GM12875 (cell line): Measurements from ENCODE around the gene RASD2.

Source experiments
- H3K4me3 ChIP-seq: one replicate; pipeline ENCODE4 v1.5.1; 2011; ENCODE audit warnings: low read depth, low read length, control low read depth
- TF ChIP-seq, protein P1 (sequence below): IDR thresholded peaks from 2 replicates; pipeline ENCODE4 v1.5.1; 2011; ENCODE audit warnings: low read depth, mild to moderate bottlenecking, control low read depth, inconsistent platforms, low read length, moderate library complexity, borderline replicate concordance; ENCODE audit not compliant: insufficient read depth

Gene RASD2

DNA sequence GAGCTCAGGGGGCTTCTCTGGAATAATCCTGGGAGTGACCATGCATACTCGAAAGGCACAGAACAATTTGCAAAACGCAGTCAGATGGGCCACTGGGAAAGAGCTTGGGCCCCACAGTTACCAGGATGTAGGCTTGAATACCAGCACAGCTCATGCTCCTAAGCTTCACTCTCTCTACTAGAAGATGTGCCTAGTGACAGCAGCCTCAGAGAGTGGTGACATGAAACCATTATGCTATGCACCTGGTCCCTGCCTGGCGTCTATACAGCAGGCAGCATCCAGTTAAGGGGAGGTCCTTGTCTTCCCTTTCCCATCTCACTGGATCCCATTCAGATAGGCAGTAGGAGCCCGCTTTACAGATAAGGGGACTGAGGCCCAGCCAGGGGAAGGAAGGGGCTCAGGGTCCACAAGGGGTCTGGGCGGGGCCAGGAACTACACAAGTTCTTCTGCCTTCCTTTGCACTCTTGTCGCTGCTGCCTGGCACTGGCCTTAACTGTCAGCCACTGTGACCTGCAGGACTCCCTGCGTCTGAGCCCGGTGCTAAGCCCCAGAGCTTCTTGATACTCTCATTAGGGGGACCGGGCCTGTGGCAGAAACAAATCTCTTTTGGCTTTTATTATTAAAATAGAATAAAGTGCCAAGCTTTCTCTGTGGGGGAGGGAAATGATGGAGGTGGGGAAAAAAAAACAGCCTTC, 21.2 kb upstream of the RASD2 start:
- TF ChIP-seq, protein P1, sequence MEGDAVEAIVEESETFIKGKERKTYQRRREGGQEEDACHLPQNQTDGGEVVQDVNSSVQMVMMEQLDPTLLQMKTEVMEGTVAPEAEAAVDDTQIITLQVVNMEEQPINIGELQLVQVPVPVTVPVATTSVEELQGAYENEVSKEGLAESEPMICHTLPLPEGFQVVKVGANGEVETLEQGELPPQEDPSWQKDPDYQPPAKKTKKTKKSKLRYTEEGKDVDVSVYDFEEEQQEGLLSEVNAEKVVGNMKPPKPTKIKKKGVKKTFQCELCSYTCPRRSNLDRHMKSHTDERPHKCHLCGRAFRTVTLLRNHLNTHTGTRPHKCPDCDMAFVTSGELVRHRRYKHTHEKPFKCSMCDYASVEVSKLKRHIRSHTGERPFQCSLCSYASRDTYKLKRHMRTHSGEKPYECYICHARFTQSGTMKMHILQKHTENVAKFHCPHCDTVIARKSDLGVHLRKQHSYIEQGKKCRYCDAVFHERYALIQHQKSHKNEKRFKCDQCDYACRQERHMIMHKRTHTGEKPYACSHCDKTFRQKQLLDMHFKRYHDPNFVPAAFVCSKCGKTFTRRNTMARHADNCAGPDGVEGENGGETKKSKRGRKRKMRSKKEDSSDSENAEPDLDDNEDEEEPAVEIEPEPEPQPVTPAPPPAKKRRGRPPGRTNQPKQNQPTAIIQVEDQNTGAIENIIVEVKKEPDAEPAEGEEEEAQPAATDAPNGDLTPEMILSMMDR = no peak
- H3K4me3 ChIP-seq = no peak overlapping the region

DNA sequence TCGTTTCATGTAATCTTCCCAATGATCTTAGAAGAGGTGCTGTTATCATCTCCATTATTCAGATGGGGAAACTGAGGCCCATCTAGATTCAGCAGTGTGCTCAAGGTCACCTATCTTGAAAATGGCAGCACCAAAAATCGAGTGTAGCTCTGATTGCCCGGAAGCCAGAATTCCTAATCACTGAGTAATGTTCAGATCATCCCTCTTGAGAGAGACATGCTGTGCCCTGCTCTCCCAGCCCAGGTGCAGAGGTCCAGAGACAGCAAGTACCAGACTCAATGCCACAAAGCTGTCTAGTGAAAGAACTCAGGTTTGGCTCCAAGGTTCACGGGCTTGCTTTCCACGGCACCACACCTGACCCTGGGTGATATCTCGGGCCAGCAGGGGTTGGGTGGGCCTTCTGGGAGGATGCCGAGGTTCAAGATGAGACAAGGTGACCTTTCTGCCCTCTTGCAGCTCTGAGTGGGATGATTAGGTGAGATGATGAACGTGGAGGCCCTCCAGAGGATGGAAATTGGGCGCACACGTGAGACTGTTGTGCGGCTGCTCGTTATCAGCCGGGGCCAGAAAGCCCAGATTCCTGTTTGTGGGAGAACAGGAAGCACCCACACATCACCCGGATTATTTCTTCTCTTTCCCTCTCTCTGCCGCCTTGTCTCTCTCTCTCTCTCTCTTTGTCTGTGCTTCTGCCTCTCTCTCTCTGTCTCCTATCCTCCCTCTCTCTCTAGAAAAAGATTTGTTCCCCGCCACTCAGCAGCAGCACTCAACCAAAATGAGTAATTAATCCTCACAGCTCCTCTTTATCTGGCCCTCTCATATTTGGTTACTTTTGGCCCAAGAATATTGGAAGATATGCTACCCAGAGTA, 19.0 kb upstream of the RASD2 start:
- TF ChIP-seq, protein P1 = no peak
- no peak overlapping the region for H3K4me3 ChIP-seq

DNA sequence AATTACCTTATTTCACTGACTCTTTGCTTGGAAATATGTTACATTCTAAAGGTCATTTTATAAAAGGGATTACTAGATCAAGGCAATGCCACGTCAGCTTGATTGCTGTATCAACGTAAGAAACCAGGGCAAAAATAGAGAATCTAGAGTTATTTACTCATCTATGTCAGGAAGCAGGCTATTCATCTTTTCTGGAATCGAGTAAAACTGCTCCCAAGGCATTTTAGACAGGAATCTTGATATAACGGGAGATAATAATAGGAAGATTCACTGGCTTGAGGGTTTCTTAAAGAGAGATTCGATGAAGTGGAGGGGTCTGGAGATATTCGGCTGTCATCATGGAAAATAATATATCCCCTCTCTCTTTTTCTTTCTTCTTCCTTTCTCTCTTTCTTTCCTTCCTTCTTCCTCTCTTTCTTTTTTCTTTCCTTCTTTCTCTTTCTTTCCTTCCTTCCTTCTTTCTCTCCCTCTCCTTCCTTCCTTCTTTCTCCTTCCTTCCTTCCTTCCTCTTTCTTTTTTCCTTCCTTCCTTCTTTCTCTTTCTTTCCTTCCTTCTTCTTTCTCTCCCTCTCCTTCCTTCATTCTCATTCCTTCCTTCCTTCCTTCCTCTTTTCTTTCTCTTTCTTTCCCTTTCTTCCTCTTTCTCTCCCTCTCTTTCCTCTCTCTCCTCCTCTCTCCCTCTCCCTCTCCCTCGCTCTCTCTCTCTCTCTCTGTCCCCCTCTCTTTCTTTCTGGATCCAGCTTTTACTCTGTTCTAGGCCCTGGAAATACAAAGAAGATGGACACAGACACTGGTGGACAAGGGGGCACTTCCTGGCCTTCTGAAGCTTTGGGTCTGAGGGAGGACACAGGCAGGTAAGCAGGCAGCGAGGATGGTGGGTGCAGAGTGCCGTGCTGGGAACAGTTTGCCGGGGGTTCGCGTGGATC, 18.1 kb upstream of the RASD2 start:
- TF ChIP-seq, protein P1 = no peak
- H3K4me3 ChIP-seq = no peak overlapping the region

DNA sequence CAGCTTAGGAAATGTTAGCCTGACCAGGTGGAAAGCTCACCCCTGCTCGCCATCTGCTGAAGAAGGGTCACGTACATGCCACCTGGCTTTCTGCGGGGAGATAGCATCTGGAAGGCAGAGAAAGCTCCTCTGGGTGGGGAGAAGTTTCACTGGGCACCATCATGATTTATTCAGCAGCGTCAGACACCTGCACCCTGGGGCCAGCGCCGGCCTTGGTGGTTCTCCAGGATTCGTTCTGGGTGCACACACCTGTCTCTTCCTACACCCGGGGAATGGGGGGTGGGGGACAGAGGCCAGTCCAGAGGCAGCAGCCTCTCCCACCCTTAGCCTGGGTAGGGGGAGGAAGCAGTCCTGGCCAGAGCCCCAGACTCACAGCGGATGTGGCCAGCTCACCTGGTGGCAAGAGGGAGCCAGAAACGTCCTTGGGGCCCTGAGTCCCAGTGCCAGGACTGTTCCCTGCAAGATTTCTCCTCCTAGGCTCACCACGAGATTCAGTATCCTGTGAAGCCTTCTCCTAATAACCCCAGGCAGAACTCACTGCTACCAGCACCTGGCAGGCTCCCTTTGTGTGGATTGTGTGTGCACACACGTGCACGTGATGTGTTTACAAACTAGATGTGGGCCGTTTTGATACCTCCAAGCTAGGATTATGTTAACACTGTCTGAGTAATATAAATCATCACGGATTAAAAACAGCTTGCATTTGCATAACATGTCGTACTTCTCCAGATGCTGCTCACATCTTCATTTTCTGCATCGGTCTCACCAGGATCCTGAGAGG, 17.3 kb upstream of the RASD2 start:
- H3K4me3 ChIP-seq = no peak overlapping the region
- TF ChIP-seq, protein P1 = no peak

DNA sequence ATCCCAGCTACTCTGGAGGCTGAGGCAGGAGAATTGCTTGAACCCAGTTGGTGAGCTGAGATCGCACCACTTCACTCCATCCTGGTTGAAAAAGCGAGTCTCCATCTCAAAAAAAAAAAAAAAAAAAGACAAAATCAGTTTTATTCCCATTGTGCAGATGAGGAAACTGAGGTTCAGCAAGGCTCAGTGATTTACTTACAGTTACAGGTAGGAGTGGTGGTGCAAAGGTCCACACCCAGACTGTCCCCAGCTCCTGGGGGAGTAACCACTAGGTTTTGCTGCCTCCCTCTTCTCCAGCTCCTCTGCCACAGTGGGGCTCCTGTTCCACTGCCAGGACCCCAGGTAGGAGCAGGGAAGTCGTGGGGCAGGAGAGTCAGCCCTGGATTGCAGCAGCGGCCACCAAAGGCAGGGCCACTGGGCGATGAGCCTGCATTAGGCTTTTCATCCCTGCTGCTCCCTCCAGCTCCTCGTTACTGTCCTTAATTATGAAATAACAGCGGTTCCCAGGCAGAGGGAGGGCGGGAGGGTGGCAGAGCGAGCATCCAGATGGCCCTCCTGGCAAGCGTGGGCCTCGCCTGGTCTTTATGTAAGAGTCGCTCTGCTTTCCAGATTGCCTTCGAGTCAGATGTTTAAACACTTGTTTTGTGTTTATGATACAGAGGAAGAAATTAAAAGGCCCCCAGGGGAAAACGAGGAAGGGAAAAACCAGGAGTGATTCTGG, 15.5 kb upstream of the RASD2 start:
- H3K4me3 ChIP-seq = no peak overlapping the region
- TF ChIP-seq, protein P1 = no peak

DNA sequence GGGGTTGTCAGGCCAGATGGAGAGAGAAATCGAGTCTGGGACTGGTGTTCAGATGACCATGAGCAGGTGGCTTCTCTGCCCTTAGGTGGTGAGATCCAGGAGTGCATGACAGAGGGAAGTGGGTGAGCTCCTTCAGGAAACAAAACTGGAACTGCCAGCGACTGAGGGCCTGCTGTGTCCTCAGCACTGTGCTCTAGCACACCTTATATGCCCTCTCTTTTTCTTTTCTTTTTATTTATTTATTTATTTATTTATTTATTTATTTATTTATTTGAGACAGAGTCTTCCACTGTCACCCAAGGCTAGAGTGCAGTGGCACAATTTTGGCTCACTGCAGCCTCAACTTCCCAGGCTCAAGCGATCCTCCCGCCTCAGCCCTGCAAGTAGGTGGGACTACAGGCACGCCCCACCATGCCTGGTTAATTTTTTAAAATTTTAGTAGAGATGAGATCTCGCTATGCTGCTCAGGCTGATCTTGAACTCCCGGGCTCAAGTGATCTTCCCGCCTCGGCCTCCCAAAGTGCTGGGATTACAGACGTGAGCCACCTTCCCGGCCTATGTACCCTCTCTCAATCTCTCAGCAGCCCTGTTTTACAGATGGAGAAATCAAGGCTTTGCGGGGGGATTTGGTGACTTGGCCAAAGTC, 14.8 kb upstream of the RASD2 start:
- TF ChIP-seq, protein P1 = no peak

More for the DNA sequence above, 14.8 kb upstream of the RASD2 start:
- no peak overlapping the region for H3K4me3 ChIP-seq
